ENCODE results near the gene CFP.

CFP gene

DNA sequence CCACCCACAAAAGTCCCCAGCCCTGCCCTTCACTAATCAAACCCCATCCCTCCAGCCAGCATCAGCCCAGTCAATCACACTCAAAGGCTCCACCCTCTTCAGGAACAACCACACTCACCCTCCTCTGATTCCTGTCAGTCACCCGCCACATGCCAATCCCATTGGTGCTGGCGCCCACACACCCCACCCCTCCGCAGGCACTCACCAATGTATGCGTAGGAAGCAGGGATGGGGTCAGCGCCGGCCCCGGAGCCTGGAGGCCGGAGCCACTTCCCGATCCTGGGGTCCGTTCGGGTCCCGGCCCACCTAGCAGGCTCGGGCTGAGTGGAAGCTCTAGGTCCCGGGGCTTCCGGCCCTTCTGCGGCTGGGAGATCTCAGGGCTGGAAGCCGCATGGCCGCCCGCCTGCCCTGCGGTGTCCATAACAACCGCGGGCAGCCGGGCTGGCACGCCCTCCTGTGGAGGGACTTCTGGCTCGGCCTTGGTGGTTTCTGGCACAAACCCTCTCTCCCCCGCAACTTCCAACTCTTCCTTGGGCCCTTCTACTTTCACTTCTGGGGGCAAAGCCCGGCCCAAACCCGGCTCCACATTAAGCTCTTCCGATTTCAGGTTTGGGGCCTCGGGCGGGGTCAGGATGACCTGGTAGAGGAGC lies 7.9 kb upstream of the CFP start:
- DNase-seq (ENCODE audit: low spot score): no peak

DNA sequence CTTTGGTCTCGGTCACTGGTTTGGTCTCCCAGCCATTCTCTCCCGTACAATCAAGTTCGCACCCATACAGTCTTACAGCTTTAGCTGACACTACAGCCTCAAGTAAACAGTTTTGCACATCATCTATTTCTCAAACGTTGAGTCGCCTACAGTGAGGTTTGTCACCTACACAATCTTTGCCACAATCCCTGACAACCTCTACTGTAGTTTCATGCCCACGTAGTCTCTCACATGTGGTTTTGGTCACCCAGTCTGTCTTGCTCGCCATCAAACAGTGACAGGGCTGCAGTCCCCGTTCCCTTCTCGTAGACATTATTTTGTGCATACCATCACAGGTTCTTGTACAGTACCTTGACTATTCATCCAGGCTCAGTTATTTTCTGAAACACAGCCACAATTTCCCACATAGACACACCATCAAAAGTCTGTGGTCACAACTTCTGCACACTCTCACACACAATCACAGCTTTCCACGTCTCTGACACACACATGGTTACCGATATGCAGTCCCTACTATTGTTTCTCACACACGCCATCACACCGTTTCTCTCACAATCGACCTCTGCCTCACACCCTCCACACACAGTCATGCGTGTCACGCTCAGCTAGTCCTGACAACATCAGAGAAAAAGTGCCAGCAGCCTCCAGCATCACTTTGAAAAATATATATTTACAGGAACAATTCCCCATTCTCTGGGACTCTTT lies 5.3 kb upstream of the CFP start:
- no peak for DNase-seq (ENCODE audit: low spot score)

DNA sequence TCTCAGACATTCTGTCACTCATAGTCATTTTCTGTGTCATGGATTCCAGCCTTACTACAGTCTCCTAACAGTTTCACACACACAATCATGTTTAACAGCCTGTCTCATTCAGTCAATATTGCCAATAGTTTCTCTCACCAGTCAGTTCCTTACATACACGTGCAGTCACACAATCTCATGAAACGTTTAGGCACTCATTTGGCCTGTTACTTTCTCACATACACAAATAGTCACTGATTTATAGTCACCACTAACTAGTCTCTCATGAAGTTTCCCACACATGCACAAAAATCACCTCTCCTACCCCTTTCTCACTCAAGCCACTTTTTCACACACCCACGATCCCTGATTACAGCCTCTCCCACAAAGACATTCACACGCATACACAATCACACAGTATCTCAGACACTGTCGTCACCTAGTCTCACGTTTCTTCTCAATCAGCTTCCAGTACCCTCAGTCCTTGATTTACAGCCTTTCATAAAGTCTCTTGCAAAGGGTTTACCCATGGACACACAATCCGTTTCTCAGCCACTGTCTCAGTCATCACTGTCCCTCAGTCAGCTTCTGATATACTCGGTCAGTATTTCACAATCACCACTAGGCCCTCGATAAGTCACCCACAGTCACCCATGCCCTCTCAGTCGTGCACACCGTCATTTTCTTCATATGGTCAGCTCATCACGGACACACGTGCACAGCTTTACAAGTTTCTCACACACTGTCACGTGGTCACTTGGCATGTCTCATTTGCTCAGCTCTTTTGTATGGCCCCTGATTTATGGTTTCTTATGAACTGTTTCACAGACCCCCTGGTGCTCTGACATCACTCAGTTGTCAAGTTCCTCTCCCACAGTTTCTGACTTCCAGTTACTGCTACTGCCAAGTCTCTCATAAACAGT lies 4.2 kb upstream of the CFP start:
- DNase-seq (ENCODE audit: low spot score): no peak

GRCh38 chrX:47632666-47633065 lies 2.9 kb upstream of the CFP start:
- no peak for DNase-seq (ENCODE audit: low spot score)

DNA sequence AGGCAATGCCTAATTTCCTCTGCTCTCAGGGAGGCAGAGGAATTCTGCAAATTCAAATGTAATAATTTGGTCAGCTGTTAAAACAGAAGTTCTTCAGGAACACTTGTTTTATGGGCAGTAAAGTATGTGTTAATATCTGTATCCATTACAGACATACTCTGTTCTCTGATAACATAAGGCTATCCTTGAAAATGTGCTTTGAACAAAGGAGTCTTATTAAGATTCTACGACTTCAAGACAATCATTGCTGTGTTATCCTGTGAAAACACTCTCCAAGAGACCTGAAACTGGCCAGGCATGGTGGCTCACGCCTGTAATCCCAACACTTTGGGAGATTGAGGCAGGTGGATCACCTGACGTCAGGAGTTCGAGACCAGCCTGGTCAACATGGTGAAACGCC lies 1.9 kb upstream of the CFP start:
- DNase-seq (ENCODE audit: low spot score): no peak

- DNase-seq (ENCODE audit: low spot score): peak; percentile 31
These were observed 748 bp downstream of the CFP start for GRCh38 chrX:47628982-47629381.

GRCh38 chrX:47625365-47625764 lies 4.4 kb downstream of the CFP start:
- no peak for DNase-seq (ENCODE audit: low spot score)

DNA sequence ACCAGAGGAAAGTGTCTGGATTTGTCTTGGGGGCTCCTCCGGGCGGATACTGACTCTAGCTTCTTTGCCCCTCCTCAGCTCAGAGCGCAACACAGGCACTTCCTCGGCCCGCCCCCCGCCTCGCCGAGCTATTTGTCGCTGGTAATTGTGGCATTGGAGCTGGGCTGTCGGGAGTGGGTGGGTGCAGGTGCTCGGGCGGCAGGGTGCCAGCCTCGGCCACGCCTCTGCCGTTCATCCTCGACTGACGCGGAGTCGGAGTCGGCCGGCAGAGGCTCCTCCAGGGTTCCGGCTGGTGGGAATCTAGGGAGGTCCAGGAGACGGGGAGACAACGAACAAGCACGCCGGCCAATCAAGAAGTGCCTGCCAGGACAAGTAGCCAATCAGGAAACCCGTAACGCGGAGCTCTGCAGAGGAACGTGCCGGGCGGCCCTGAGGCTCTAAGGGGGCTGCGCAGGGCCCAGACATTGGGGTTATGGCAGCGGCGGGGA lies 6.1 kb downstream of the CFP start:
- DNase-seq (ENCODE audit: low spot score): peak; percentile 80

GRCh38 chrX:47621851-47622250 lies 7.9 kb downstream of the CFP start:
- DNase-seq (ENCODE audit: low spot score): no peak

- DNase-seq (ENCODE audit: low spot score): no peak
These were observed 9.4 kb downstream of the CFP start for GRCh38 chrX:47620303-47620685.

GRCh38 chrX:47619486-47620302 lies 10.0 kb downstream of the CFP start, which contains the start of gene SYN1:
TSS of gene SYN1 (minus strand) at chrX:47619857. CDS start at chrX:47619728, 129 bp downstream.
- peak; percentile 79 for DNase-seq (ENCODE audit: low spot score)

- DNase-seq (ENCODE audit: low spot score): no peak
These were observed 10.7 kb downstream of the CFP start for GRCh38 chrX:47618923-47619485.

GRCh38 chrX:47614618-47615017 lies 15.1 kb downstream of the CFP start:
- no peak for DNase-seq (ENCODE audit: low spot score)

DNA sequence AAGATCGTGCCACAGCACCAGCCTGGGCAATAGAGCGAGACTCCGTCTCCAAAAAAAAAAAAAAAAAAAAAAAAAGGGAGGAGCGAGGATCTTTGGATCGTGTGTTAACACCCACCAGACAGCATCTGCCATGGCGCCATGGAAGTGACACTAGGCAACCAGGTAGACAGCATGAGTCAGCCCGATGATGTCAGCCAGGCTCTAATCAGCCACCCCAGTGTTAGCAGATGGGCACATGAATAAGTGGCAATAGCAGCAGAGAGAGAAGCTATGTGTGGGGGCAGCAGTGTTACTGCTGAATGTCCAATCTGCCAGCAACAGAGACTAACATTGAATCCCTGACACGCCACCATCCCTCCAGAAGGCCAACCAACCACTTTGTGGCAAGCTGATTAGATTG lies 16.6 kb downstream of the CFP start:
- DNase-seq (ENCODE audit: low spot score): peak; percentile 29

DNA sequence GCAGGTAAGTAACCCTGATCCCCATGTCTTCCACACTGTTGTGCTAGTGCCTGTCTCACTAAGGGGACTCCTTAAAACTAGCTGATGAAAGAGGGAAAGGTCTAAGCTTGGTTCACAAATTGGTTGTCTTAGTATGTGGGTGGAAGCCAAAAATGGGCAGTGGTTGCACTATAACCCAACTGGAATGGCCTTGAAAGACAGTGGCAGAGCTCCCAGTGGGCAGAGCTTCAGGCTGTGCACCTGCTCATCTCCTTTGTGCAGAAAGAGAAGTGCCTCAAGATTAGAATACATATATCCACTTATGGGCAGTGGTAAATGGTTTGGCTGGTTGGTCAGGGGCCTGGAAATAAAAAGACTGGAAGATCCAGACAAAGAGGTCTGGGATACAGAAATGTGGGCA lies 17.3 kb downstream of the CFP start:
- DNase-seq (ENCODE audit: low spot score): no peak

DNA sequence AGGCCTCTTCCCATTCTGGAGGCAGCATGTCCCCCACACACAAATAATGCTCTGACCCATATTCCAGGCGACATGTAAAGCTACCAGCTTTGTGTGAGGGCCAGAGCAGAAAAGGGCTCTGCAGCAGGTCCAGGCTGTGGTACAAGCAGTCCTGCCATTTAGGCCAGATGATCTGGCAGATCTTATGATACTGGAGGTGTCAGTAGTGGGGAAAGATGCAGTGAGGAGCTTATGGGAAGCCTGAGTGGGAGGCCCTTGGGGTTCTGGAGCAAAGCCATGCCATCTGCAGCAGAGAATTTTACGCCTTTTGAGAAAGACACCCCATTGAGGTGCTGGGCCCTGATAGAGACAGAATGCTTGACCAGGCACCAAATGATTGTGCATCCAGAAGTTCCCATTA lies 17.8 kb downstream of the CFP start:
- no peak for DNase-seq (ENCODE audit: low spot score)

GRCh38 chrX:47611489-47611888 lies 18.2 kb downstream of the CFP start:
- DNase-seq (ENCODE audit: low spot score): no peak

- DNase-seq (ENCODE audit: low spot score): no peak
These were observed 19.2 kb downstream of the CFP start for GRCh38 chrX:47610511-47610910.

DNA sequence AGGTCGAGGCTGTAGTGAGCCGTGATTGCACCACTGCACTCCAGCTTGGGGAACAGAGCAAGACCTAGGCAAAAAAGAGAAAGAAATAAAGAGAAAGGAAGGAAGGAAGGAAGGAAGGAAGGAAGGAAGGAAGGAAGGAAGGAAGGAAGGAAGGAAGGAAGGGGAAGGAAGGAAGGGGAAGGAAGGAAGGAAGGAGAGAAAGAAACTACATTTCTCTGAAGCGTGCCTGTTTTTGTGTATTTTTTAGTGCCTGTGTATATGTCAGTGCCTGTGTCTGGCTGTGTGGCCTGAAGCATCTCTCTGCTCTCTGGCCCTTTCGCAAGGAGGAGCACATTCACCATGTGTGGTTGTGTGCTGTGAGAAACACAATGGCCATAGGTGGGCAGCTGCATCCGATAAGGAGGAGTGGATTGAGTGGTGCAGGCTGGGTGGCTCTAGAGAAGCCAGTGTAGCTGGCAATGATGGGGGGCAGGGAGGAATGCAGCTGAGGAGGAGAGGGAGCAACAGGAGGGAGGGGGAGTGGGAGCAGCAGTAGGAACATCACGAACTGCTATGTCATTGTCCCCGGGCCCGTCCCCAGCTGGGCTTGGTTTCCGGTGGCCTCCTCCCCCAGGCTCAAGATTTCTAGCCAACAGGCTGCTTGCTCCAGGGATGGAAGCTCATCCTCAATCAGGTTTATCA lies 21.5 kb downstream of the CFP start:
- no peak for DNase-seq (ENCODE audit: low spot score)

- DNase-seq (ENCODE audit: low spot score): no peak
These were observed 22.6 kb downstream of the CFP start for GRCh38 chrX:47607091-47607490.

GRCh38 chrX:47605024-47605423 lies 24.7 kb downstream of the CFP start:
- no peak for DNase-seq (ENCODE audit: low spot score)

Data from SW480 (cell line).